Measurements from ENCODE around the gene GDF10. TPM values are rescaled to one million over a fixed set of nuclear protein-coding genes. Genes with fewer than 3 reads are reported as not detected.

The GDF10 gene
- total and polyA plus RNA-seq, 2 of the 8 experiments (the other 6 are each of a cell fraction or from before 2014, with no cell fraction given): 0.19 to 0.32 TPM

- no peak overlapping the region for H3K9ac ChIP-seq (replicated peaks in 1 of 4; ENCODE audit: extremely low read depth in 1 of 4, low read depth in 3 of 4, low read length in 3 of 4)
- H3K4ac ChIP-seq (replicated peaks; ENCODE audit: insufficient read length, low read depth, low read length): no peak overlapping the region
- H3K23ac ChIP-seq (ENCODE audit: insufficient read length): no peak overlapping the region
- H3K79me1 ChIP-seq (ENCODE audit: low read depth, low read length): no peaks in the 10 kb centered on the region
- no peak overlapping the region for H4K5ac ChIP-seq (ENCODE audit: insufficient read length, low read depth, low read length)
- no peak overlapping the region for H2BK15ac ChIP-seq (ENCODE audit: low read length)
- H2BK20ac ChIP-seq (ENCODE audit: low read length): no peak overlapping the region
- H2AK5ac ChIP-seq (ENCODE audit: low read depth, low read length): no peak overlapping the region
- no peaks in the 10 kb centered on the region for H3K27me3 ChIP-seq (replicated peaks in 1 of 4; ENCODE audit: control insufficient read depth in 3 of 4, extremely low read depth in 1 of 4, insufficient read depth in 3 of 4, low read length in 3 of 4)
- H3K18ac ChIP-seq (ENCODE audit: extremely low read depth, low read length): no peak overlapping the region
- no peak overlapping the region for H3K27ac ChIP-seq (ENCODE audit: low read depth, low read length)
- H2AFZ ChIP-seq (ENCODE audit: low read length): no peak overlapping the region
- H3K23me2 ChIP-seq (ENCODE audit: low read depth, low read length): no peaks in the 10 kb centered on the region
- H2BK12ac ChIP-seq (ENCODE audit: low read depth, low read length): no peak overlapping the region
- 88% methylated on average over 5 of the region's 5 CpGs; no CpG with 5 or more reads in 1 of the 2 experiments for WGBS, 2 experiments (ENCODE audit: extremely low coverage in 1 of 2, insufficient coverage in 1 of 2, insufficient read length in 1 of 2, insufficient replicate concordance in 2 of 2, low coverage in 1 of 2, low lambda C conversion rate in 2 of 2, missing lambda C conversion rate in 1 of 2)
- no peak overlapping the region for H3K4me2 ChIP-seq (ENCODE audit: insufficient read depth in 1 of 2, low read depth in 2 of 2, low read length in 2 of 2)
- no peak overlapping the region for H4K8ac ChIP-seq (ENCODE audit: extremely low read depth, insufficient read depth, low read length)
- no peak overlapping the region for H3K56ac ChIP-seq (replicated peaks; ENCODE audit: insufficient read length, low read depth, low read length)
- no peaks in the 10 kb centered on the region for H3K9me3 ChIP-seq (ENCODE audit: insufficient read depth in 2 of 2, low read depth in 1 of 2, low read length in 1 of 2)
- H2BK5ac ChIP-seq (ENCODE audit: low read depth, low read length): no peak overlapping the region
- H3K14ac ChIP-seq (ENCODE audit: insufficient read length): no peak overlapping the region
- ChIA-PET POLR2A (ENCODE audit: partially characterized antibody) (interaction anchor here (1.2 kb wide), 1 partner anchor 68 kb away, joined by 4 read pairs; the partner anchor contains the start of gene ZNF488), CTCF (ENCODE audit: partially characterized antibody) (interaction anchor here (0.8 to 11.8 kb wide), 8 partner anchors 9 to 304 kb away, joined by 3 to 201 read pairs (median 6); no protein-coding TSS in a partner anchor)
- FAIRE-seq: no peak
- H3K36me3 ChIP-seq (ENCODE audit: control insufficient read depth in 2 of 4, insufficient read depth in 4 of 4, low read length in 3 of 4): no peaks in the 10 kb centered on the region
- H2BK120ac ChIP-seq (replicated peaks; ENCODE audit: low read depth, low read length): no peak overlapping the region
- no peaks in the 10 kb centered on the region for H4K20me1 ChIP-seq (replicated peaks in 1 of 2; ENCODE audit: control insufficient read depth in 1 of 2, insufficient read depth in 2 of 2, low read length in 2 of 2)
- H3K4me1 ChIP-seq (replicated peaks in 1 of 4; ENCODE audit: control insufficient read depth in 3 of 4, insufficient read depth in 4 of 4, low read length in 3 of 4): no peaks in the 10 kb centered on the region
- DNase-seq (ENCODE audit: low read depth in 1 of 2, low spot score in 2 of 2): no peak
- H3K79me2 ChIP-seq (ENCODE audit: control insufficient read depth in 1 of 2, insufficient read depth in 2 of 2, low read length in 2 of 2): no peaks in the 10 kb centered on the region
- H3K4me3 ChIP-seq (ENCODE audit: extremely low read depth in 1 of 4, insufficient read depth in 2 of 4, low read depth in 3 of 4, low read length in 4 of 4): no peak overlapping the region
- H4K91ac ChIP-seq (replicated peaks; ENCODE audit: insufficient read length, low read length): no peak overlapping the region
- TF ChIP-seq RBBP5 (IDR thresholded peaks at IDR 0.05; ENCODE audit: borderline replicate concordance, low read depth, low read length) (no peak), JUN (IDR thresholded peaks at IDR 0.05; ENCODE audit: low read depth, low read length) (no peak), SP1 (IDR thresholded peaks at IDR 0.05; ENCODE audit: low read depth, low read length) (no peak), FOSL1 (IDR thresholded peaks at IDR 0.05; ENCODE audit: insufficient read depth, low read depth, low read length) (no peak), CBX8 (IDR thresholded peaks at IDR 0.05; ENCODE audit: borderline replicate concordance, low read depth, low read length) (no peak), RFX5 (IDR thresholded peaks at IDR 0.05; ENCODE audit: borderline replicate concordance, low read depth, low read length) (no peak), ZNF274 (IDR thresholded peaks at IDR 0.05; ENCODE audit: borderline replicate concordance, extremely low read depth, low read length) (no peak), RNF2 (IDR thresholded peaks at IDR 0.05; ENCODE audit: borderline replicate concordance, low read depth, low read length, missing control alignments, poor library complexity, severe bottlenecking) (no peak), SIN3A (conservative IDR thresholded peaks at IDR 0.05 in 1 of 2, IDR thresholded peaks at IDR 0.05 in 1 of 2; ENCODE audit: low read depth in 1 of 2, low read length in 2 of 2) (no peak), POLR2AphosphoS5 (IDR thresholded peaks at IDR 0.05; ENCODE audit: low read depth, low read length) (no peak), CHD2 (IDR thresholded peaks at IDR 0.05; ENCODE audit: low read length) (no peak), KDM1A (IDR thresholded peaks at IDR 0.05; ENCODE audit: borderline replicate concordance, low read length) (no peak)
These were observed 16.1 kb downstream of the GDF10 start for GRCh38 chr10:47316131-47316530.
